Myometrial cell (primary cell): ENCODE measurements around the gene A2ML1. TPM values are rescaled to one million over a fixed set of nuclear protein-coding genes. Genes with fewer than 3 reads are reported as not detected.

Source experiments
- total RNA-seq: library from RNA; depleted of rRNA; stranded (reverse); fragments of >200 nt; gene quantifications from 2 replicates; pipeline ENCODE4 v1.2.3, GENCODE V29; 2015

The A2ML1 gene
- total RNA-seq: not detected in 2 replicates

DNA sequence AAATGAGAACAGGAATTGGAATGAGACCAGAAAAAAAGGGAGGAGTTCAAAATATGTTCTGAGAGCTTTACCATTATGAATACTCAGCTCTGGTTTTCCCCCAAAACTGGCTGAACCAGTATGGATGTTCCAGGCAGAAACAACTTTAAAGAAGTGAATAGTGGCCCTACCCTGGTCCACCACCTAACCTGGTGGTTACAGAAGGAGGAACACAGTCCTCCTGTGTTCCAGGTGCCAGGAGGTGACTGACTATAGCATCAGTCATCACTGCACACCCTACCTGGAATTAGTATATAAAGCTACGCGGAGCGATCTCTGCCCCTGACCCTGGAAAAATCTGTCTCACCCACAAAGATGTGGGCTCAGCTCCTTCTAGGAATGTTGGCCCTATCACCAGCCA lies at the start of gene A2ML1:
A2ML1 (plus strand) TSS at position 324 of the 400 bp plus-strand sequence; CDS start at position 355, 31 bp downstream.

DNA sequence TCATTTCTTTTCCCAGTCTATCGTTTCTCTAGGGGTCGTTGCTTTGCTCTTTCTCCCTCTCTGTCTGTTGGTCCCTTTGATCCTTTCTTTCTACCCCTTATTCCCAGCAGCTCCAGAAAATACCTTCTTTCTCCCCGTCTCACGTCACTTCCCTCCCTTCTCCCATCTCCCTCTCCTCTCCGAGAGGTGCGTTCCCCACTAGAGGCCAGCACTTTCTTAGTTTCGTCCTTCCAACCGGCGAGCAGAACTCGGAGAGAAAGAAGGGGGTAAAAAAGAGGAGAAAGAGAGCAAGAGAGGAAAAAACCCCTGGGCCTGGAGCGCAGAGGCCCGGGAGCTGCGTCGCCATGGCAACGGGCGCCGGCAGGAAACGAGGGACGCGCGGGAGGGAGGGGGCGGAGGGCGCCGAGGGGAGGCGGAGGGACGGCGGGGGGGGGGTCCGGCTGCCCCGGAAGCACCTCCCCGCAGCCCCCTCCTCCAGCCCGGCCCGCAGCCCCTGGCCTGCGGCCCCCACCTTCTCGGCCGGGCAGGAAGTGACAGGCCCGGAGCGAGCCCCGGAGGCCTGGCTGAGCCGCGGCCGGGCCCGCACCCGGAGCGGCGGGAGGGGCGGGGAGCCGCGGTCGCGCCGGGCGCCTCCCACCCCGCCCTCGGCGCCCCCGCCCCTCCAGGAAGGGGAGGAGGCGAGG lies 91.8 kb downstream of the A2ML1 start, which contains the start of gene PHC1:
PHC1 (plus strand) TSS at position 477 of the 683 bp plus-strand sequence. CDS start 3,169 bp downstream, outside the sequence.

Other genes starting within 250 kb of the A2ML1 start
- not detected in 2 replicates for gene AICDA, start 209.8 kb upstream of the A2ML1 start, total RNA-seq
- gene MFAP5, start 159.8 kb upstream of the A2ML1 start, total RNA-seq: 3.2 TPM in 2 replicates
- 4.9 and 7.6 TPM in 2 replicates for gene RIMKLB, start 124.6 kb upstream of the A2ML1 start, total RNA-seq
- 18.3 and 29.1 TPM in 2 replicates for gene PHC1, start 91.9 kb downstream of the A2ML1 start, total RNA-seq
- gene M6PR, start 127.0 kb downstream of the A2ML1 start, total RNA-seq: 75.0 and 95.4 TPM in 2 replicates
- 0.58 and 4.3 TPM in 2 replicates for gene KLRG1, start 166.9 kb downstream of the A2ML1 start, total RNA-seq